SK-N-SH treated with all-trans-retinoic acid at 6 μM for 48 hours (cell line): ENCODE data around the gene PGM1.

Experiments
- ATAC-seq: fragments of 200-7000 bp; cut with Tn5 transposase; 3 replicates; pipeline ENCODE4 v1.9.1; 2020; ENCODE audit warnings: mild to moderate bottlenecking, moderate library complexity
- ARNTL ChIP-seq: fragments of 450-650 bp; formaldehyde crosslinking; IDR thresholded peaks from 2 replicates; pipeline ENCODE4 v1.5.0; 2020; ENCODE audit warnings: low read depth, mild to moderate bottlenecking, moderate library complexity, borderline replicate concordance
- CSRNP3 ChIP-seq: fragments of 250-450 bp; sonication (Bioruptor Pico); IDR thresholded peaks from 2 replicates; pipeline ENCODE4 v1.5.1; 2021; ENCODE audit warnings: mild to moderate bottlenecking, moderate library complexity
- GLIS3 ChIP-seq: fragments of 250-450 bp; sonication (Bioruptor Pico); IDR thresholded peaks from 2 replicates; pipeline ENCODE4 v1.5.0; 2020; ENCODE audit warnings: mild to moderate bottlenecking, moderate library complexity
- ISL1 ChIP-seq: fragments of 250-450 bp; sonication (Bioruptor Pico); IDR thresholded peaks from 2 replicates; pipeline ENCODE4 v2.1.2; 2022; ENCODE audit warnings: mild to moderate bottlenecking, moderate library complexity
- PATZ1 ChIP-seq: fragments of 250-450 bp; sonication (Bioruptor Pico); IDR thresholded peaks from 2 replicates; pipeline ENCODE4 v1.8.0; 2020; ENCODE audit warnings: mild to moderate bottlenecking, moderate library complexity, borderline replicate concordance
- PPARA ChIP-seq: fragments of 250-450 bp; sonication (Bioruptor Pico); IDR thresholded peaks from 2 replicates; pipeline ENCODE4 v1.5.0; 2020; ENCODE audit warnings: mild to moderate bottlenecking, borderline replicate concordance
- RARB ChIP-seq: fragments of 250-450 bp; sonication (Bioruptor Pico); IDR thresholded peaks from 2 replicates; pipeline ENCODE4 v1.8.0; 2021; ENCODE audit warnings: mild to moderate bottlenecking, moderate library complexity
- SNAI2 ChIP-seq: fragments of 250-450 bp; sonication (Bioruptor Pico); IDR thresholded peaks from 2 replicates; pipeline ENCODE4 v1.5.0; 2020; ENCODE audit warnings: mild to moderate bottlenecking, moderate library complexity
- ZC3H10 ChIP-seq: fragments of 250-450 bp; sonication (Bioruptor Pico); IDR thresholded peaks from 2 replicates; pipeline ENCODE4 v1.5.1; 2021; ENCODE audit warnings: mild to moderate bottlenecking, moderate library complexity
- ZFP3 ChIP-seq: fragments of 250-450 bp; sonication (Bioruptor Pico); IDR thresholded peaks from 2 replicates; pipeline ENCODE4 v1.5.0; 2020; ENCODE audit warnings: mild to moderate bottlenecking, moderate library complexity
- ZNF70 ChIP-seq: fragments of 450-650 bp; formaldehyde crosslinking; IDR thresholded peaks from 2 replicates; pipeline ENCODE4 v1.5.0; 2020; ENCODE audit warnings: mild to moderate bottlenecking, moderate library complexity
- ZNF8 ChIP-seq: fragments of 450-650 bp; formaldehyde crosslinking; IDR thresholded peaks from 2 replicates; pipeline ENCODE4 v1.5.0; 2020; ENCODE audit warnings: mild to moderate bottlenecking, moderate library complexity
- TF ChIP-seq, protein P1 (sequence below): fragments of 250-450 bp; sonication (Bioruptor Pico); IDR thresholded peaks from 2 replicates; pipeline ENCODE4 v1.5.0; 2020; ENCODE audit warnings: mild to moderate bottlenecking, moderate library complexity
- TF ChIP-seq, protein P2 (sequence below): fragments of 250-450 bp; sonication (Bioruptor Pico); IDR thresholded peaks from 2 replicates; pipeline ENCODE4 v1.8.0; 2021; ENCODE audit warnings: low read depth, mild to moderate bottlenecking, moderate library complexity, borderline replicate concordance

The PGM1 gene

GRCh38 chr1:63640633-63641567 is 47.7 kb downstream of the PGM1 start:
- no peak for ATAC-seq
- TF ChIP-seq, protein P1, sequence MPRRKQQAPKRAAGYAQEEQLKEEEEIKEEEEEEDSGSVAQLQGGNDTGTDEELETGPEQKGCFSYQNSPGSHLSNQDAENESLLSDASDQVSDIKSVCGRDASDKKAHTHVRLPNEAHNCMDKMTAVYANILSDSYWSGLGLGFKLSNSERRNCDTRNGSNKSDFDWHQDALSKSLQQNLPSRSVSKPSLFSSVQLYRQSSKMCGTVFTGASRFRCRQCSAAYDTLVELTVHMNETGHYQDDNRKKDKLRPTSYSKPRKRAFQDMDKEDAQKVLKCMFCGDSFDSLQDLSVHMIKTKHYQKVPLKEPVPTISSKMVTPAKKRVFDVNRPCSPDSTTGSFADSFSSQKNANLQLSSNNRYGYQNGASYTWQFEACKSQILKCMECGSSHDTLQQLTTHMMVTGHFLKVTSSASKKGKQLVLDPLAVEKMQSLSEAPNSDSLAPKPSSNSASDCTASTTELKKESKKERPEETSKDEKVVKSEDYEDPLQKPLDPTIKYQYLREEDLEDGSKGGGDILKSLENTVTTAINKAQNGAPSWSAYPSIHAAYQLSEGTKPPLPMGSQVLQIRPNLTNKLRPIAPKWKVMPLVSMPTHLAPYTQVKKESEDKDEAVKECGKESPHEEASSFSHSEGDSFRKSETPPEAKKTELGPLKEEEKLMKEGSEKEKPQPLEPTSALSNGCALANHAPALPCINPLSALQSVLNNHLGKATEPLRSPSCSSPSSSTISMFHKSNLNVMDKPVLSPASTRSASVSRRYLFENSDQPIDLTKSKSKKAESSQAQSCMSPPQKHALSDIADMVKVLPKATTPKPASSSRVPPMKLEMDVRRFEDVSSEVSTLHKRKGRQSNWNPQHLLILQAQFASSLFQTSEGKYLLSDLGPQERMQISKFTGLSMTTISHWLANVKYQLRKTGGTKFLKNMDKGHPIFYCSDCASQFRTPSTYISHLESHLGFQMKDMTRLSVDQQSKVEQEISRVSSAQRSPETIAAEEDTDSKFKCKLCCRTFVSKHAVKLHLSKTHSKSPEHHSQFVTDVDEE (CRISPR knock-in tag) = no peak
- TF ChIP-seq ZFP3 (CRISPR knock-in tag) (no peak), SNAI2 (CRISPR knock-in tag) (no peak), ZNF8 (CRISPR knock-in tag) (no peak), ZNF70 (CRISPR knock-in tag) (no peak), ZC3H10 (CRISPR knock-in tag) (no peak), PPARA (CRISPR knock-in tag) (no peak), GLIS3 (CRISPR knock-in tag) (no peak)

DNA sequence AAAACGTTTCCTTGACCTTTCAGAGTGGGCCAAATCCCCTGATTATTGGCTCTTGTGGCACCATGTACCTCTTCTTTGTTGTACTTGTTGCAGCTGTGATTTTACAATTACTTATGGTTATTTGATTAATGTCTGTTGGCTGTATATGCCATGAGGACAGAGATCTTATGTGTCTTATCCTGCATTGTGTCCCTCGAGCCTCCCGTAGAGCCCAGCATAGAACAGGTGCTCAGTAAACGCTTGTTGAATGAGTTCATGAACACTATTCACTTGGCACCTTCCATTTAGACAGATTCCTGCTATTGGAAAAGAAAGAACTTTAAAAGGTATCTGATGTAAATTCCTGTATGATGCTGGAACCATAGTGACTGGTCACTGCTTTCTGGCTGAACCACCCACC is 48.4 kb downstream of the PGM1 start:
- no peak for ATAC-seq
- no peak for TF ChIP-seq ZFP3 (CRISPR knock-in tag)
- TF ChIP-seq PPARA (CRISPR knock-in tag) = no peak
- TF ChIP-seq, protein P2, sequence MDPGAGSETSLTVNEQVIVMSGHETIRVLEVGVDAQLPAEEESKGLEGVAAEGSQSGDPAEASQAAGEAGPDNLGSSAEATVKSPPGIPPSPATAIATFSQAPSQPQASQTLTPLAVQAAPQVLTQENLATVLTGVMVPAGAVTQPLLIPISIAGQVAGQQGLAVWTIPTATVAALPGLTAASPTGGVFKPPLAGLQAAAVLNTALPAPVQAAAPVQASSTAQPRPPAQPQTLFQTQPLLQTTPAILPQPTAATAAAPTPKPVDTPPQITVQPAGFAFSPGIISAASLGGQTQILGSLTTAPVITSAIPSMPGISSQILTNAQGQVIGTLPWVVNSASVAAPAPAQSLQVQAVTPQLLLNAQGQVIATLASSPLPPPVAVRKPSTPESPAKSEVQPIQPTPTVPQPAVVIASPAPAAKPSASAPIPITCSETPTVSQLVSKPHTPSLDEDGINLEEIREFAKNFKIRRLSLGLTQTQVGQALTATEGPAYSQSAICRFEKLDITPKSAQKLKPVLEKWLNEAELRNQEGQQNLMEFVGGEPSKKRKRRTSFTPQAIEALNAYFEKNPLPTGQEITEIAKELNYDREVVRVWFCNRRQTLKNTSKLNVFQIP (CRISPR knock-in tag) = no peak
- no peak for TF ChIP-seq ISL1 (CRISPR knock-in tag)
- TF ChIP-seq, all 23 proteins: peak for 0

- no peak for ATAC-seq
- no peak for TF ChIP-seq ZC3H10 (CRISPR knock-in tag)
- TF ChIP-seq, all 23 proteins: peak for 0
These were observed 49.7 kb downstream of the PGM1 start for GRCh38 chr1:63642901-63643300.

DNA sequence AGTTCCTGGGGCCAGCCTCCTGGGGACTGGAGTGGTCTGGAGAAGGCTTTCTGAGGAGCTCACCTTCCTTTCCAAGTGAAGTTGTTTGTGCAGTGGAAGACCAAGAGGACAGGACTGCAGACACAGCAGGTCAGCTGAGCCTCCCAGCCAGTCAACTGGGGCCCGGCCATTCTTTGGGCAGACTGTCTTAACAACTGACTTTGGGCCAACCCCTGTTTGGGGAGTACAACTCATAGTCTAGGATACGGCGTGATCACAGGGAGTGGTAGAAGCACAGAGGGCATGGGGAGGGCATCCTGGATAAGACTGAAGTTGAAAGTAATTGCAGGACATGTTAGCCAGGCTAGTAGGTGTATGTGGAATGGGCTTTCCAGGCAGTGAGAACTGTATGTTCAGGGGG is 50.3 kb downstream of the PGM1 start:
- ATAC-seq = no peak; the same call in none of the 3 replicates

More for the DNA sequence above, 50.3 kb downstream of the PGM1 start:
- TF ChIP-seq ZNF70 (CRISPR knock-in tag) (no peak), PPARA (CRISPR knock-in tag) (no peak), CSRNP3 (CRISPR knock-in tag) (no peak), ARNTL (CRISPR knock-in tag) (no peak), ISL1 (CRISPR knock-in tag) (no peak), ZC3H10 (CRISPR knock-in tag) (no peak), ZFP3 (CRISPR knock-in tag) (no peak), ZNF8 (CRISPR knock-in tag) (no peak), PATZ1 (CRISPR knock-in tag) (no peak), RARB (CRISPR knock-in tag) (no peak)
- TF ChIP-seq, protein P2 (CRISPR knock-in tag) = no peak
- TF ChIP-seq, protein P1 (CRISPR knock-in tag) = no peak
